ENCODE measurements around the gene FRYL. TPM values are rescaled to one million over a fixed set of nuclear protein-coding genes. Genes with fewer than 3 reads are reported as not detected.

The FRYL gene
- total RNA-seq, 1 donor from 2014 or later: 190 TPM

GRCh38 chr4:48634688-48635308, 145.3 kb downstream of the FRYL start:
- DNase-seq: no peak
- no peak overlapping the region for H3K27ac Mint-ChIP-seq (ENCODE audit: unreplicated experiment)
- H3K4me3 Mint-ChIP-seq (ENCODE audit: unreplicated experiment): no peak overlapping the region
- no peak for TF ChIP-seq CTCF (IDR thresholded peaks at IDR 0.05; ENCODE audit: partially characterized antibody, unreplicated experiment)
- peaks cover 5% of the 10 kb centered on the region for H3K9me3 Mint-ChIP-seq (ENCODE audit: unreplicated experiment)
- H3K27me3 Mint-ChIP-seq (ENCODE audit: unreplicated experiment): no peaks in the 10 kb centered on the region
- H3K36me3 Mint-ChIP-seq (ENCODE audit: unreplicated experiment): no peaks in the 10 kb centered on the region
- H3K4me1 Mint-ChIP-seq (ENCODE audit: low read depth, unreplicated experiment): peaks cover 8% of the 10 kb centered on the region

- Mint-ChIP-seq H3K36me3 (ENCODE audit: unreplicated experiment) (no peaks in the 10 kb centered on the region), H3K9me3 (ENCODE audit: unreplicated experiment) (peaks cover 1% of the 10 kb centered on the region), H3K4me3 (ENCODE audit: unreplicated experiment) (no peak overlapping the region), H3K27me3 (ENCODE audit: unreplicated experiment) (no peaks in the 10 kb centered on the region), H3K27ac (ENCODE audit: unreplicated experiment) (no peak overlapping the region), H3K4me1 (ENCODE audit: low read depth, unreplicated experiment) (peaks cover 2% of the 10 kb centered on the region)
- no peak for TF ChIP-seq CTCF (IDR thresholded peaks at IDR 0.05; ENCODE audit: partially characterized antibody, unreplicated experiment)
- no peak for DNase-seq
These were observed 146.4 kb downstream of the FRYL start for GRCh38 chr4:48633657-48634056.

GRCh38 chr4:48629458-48629857, 150.6 kb downstream of the FRYL start:
- no peaks in the 10 kb centered on the region for H3K36me3 Mint-ChIP-seq (ENCODE audit: unreplicated experiment)
- no peaks in the 10 kb centered on the region for H3K27me3 Mint-ChIP-seq (ENCODE audit: unreplicated experiment)
- H3K27ac Mint-ChIP-seq (ENCODE audit: unreplicated experiment): peak overlapping the region; percentile 18
- H3K4me3 Mint-ChIP-seq (ENCODE audit: unreplicated experiment): no peak overlapping the region
- H3K9me3 Mint-ChIP-seq (ENCODE audit: unreplicated experiment): no peaks in the 10 kb centered on the region
- H3K4me1 Mint-ChIP-seq (ENCODE audit: low read depth, unreplicated experiment): peaks cover 2% of the 10 kb centered on the region
- no peak for TF ChIP-seq CTCF (IDR thresholded peaks at IDR 0.05; ENCODE audit: partially characterized antibody, unreplicated experiment)
- no peak for DNase-seq

- Mint-ChIP-seq H3K27ac (ENCODE audit: unreplicated experiment) (no peak overlapping the region), H3K4me3 (ENCODE audit: unreplicated experiment) (no peak overlapping the region), H3K36me3 (ENCODE audit: unreplicated experiment) (no peaks in the 10 kb centered on the region), H3K4me1 (ENCODE audit: low read depth, unreplicated experiment) (peaks cover 9% of the 10 kb centered on the region), H3K9me3 (ENCODE audit: unreplicated experiment) (peaks cover 2% of the 10 kb centered on the region), H3K27me3 (ENCODE audit: unreplicated experiment) (no peaks in the 10 kb centered on the region)
- no peak for DNase-seq
- no peak for TF ChIP-seq CTCF (IDR thresholded peaks at IDR 0.05; ENCODE audit: partially characterized antibody, unreplicated experiment)
These were observed 156.8 kb downstream of the FRYL start for GRCh38 chr4:48623182-48623780.

GRCh38 chr4:48620831-48621230, 159.2 kb downstream of the FRYL start:
- TF ChIP-seq CTCF (IDR thresholded peaks at IDR 0.05; ENCODE audit: partially characterized antibody, unreplicated experiment): no peak
- H3K27ac Mint-ChIP-seq (ENCODE audit: unreplicated experiment): peak overlapping the region; percentile 29
- no peak for DNase-seq
- no peaks in the 10 kb centered on the region for H3K27me3 Mint-ChIP-seq (ENCODE audit: unreplicated experiment)
- H3K36me3 Mint-ChIP-seq (ENCODE audit: unreplicated experiment): no peaks in the 10 kb centered on the region
- peaks cover 9% of the 10 kb centered on the region for H3K4me1 Mint-ChIP-seq (ENCODE audit: low read depth, unreplicated experiment)
- no peak overlapping the region for H3K4me3 Mint-ChIP-seq (ENCODE audit: unreplicated experiment)
- H3K9me3 Mint-ChIP-seq (ENCODE audit: unreplicated experiment): peaks cover 2% of the 10 kb centered on the region

All from glutamatergic neuron (in vitro differentiated cells).